ENCODE results near the gene SAMD1. TPM values are rescaled to one million over a fixed set of nuclear protein-coding genes. Genes with fewer than 3 reads are reported as not detected.

The SAMD1 gene
- total RNA-seq, 1 experiment from 2014 or later: 108 TPM

GRCh38 chr19:14115756-14116155 is 25.2 kb upstream of the SAMD1 start:
- Histone ChIP-seq H2BK12ac (ENCODE audit: insufficient read length, low read depth, low read length) (no peak overlapping the region), H4K8ac (replicated peaks; ENCODE audit: insufficient read length, low read depth, low read length) (no peak overlapping the region), H3K4ac (ENCODE audit: low read depth, low read length) (no peak overlapping the region), H4K20me1 (ENCODE audit: control insufficient read depth, insufficient read depth, insufficient read length) (no peaks in the 10 kb centered on the region), H2BK120ac (ENCODE audit: low read depth, low read length, poor library complexity, severe bottlenecking) (no peak overlapping the region), H3K18ac (ENCODE audit: insufficient read length, low read depth, low read length) (no peak overlapping the region), H3K23ac (ENCODE audit: insufficient read length, low read depth, low read length) (no peak overlapping the region), H3K27ac (ENCODE audit: insufficient read length, low read depth, low read length) (no peak overlapping the region), H3T11ph (ENCODE audit: low read length) (no peak overlapping the region), H4K5ac (ENCODE audit: insufficient read length, low read depth, low read length) (no peak overlapping the region), H3K79me1 (ENCODE audit: insufficient read depth, low read depth, low read length, poor library complexity, severe bottlenecking) (no peaks in the 10 kb centered on the region), H3K9ac (ENCODE audit: extremely low read depth, insufficient read length, low read length) (no peak overlapping the region), H2BK15ac (ENCODE audit: low read depth, low read length) (no peak overlapping the region), H2AFZ (ENCODE audit: low read length) (no peak overlapping the region), H3K56ac (ENCODE audit: insufficient read length, low read depth, low read length) (no peak overlapping the region), H2BK20ac (ENCODE audit: low read depth, low read length, poor library complexity, severe bottlenecking) (no peak overlapping the region), H3K9me3 (ENCODE audit: control insufficient read depth, low read depth, low read length) (no peaks in the 10 kb centered on the region), H3K14ac (ENCODE audit: insufficient read depth, low read length) (no peak overlapping the region), H3K4me1 (ENCODE audit: insufficient read depth, low read length) (peaks cover 9% of the 10 kb centered on the region; the same call in 1 of the 2 replicates), H3K27me3 (ENCODE audit: insufficient read depth, low read length) (no peaks in the 10 kb centered on the region; the same call in 1 of the 2 replicates), H3K23me2 (ENCODE audit: insufficient read length, low read depth, low read length, poor library complexity, severe bottlenecking) (peaks cover 16% of the 10 kb centered on the region), H4K91ac (ENCODE audit: insufficient read length, low read depth, low read length) (no peak overlapping the region), H2BK5ac (ENCODE audit: insufficient read length, low read length) (no peak overlapping the region), H3K79me2 (ENCODE audit: insufficient read depth, low read length) (peaks cover 2% of the 10 kb centered on the region; the same call in 1 of the 2 replicates), H2AK5ac (ENCODE audit: insufficient read length, low read length) (no peak overlapping the region), H3K4me2 (ENCODE audit: insufficient read depth, insufficient read length, low read length) (no peak overlapping the region)
- peaks cover 40 to 44% of the 10 kb centered on the region in 2 experiments for H3K4me1 Mint-ChIP-seq
- H3K9me3 Mint-ChIP-seq: no peaks in the 10 kb centered on the region
- peak overlapping the region; percentile 78 to 83; a peak in 3 of 5 replicates for H3K4me3 Mint-ChIP-seq
- peaks cover 2% of the 10 kb centered on the region; the same call in 1 of the 2 replicates for H3K27me3 Mint-ChIP-seq (ENCODE audit: low read depth)
- peaks cover 0 to 10% (median 7%) of the 10 kb centered on the region in 3 experiments; a peak in 6 of 7 replicates for H3K36me3 Mint-ChIP-seq (ENCODE audit: insufficient read depth in 1 of 3, low read depth in 3 of 3)
- no peak overlapping the region for H3K27ac Mint-ChIP-seq
- no peak for TF ChIP-seq CTCF (conservative IDR thresholded peaks at IDR 0.05)
- DNase-seq: no peak
- no CpG with 5 or more reads among the region's 5 CpGs for WGBS (ENCODE audit: extremely low coverage, insufficient read length, low lambda C conversion rate)
